Activated CD8-positive, alpha-beta memory T cell treated with anti-CD3 and anti-CD28 coated beads for 48 hours (primary cell): ENCODE results near the gene SETD6.
"Not testable (repeated sequence)": the region's sequence is repeated elsewhere in the genome, so short reads cannot be mapped to it uniquely, and the experiment has no call there.

Experiments
- DNase-seq, 3 experiments: peaks; one replicate each; pipeline ENCODE4 v3.0.0-alpha.2; 2020; ENCODE audit warnings: low read depth in 2 of 3, low spot score in 2 of 3

SETD6 gene

GRCh38 chr16:58536278-58536677, 21.0 kb downstream of the SETD6 start:
- no peak for DNase-seq

- no peak for DNase-seq
Measured at GRCh38 chr16:58537124-58537906, 22.0 kb downstream of the SETD6 start.

DNA sequence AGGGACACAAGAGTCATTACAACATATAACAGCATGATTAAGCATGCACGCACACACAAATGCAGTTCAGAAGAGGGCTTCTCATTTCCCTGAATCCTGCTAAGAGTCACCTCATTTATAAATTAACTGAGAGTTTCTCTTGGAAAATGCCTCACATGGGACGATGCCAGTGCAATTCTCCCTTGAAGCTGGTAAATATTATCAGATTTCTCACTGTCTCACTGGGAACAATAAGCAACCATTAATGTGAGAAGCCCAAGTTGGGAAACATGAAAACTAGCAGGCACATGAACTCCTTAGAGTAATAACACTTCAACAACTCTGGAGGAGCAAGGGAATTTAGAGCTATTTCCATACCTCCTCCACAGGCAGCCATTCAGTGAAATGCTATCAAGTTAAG, 26.4 kb downstream of the SETD6 start:
- DNase-seq: no peak

DNA sequence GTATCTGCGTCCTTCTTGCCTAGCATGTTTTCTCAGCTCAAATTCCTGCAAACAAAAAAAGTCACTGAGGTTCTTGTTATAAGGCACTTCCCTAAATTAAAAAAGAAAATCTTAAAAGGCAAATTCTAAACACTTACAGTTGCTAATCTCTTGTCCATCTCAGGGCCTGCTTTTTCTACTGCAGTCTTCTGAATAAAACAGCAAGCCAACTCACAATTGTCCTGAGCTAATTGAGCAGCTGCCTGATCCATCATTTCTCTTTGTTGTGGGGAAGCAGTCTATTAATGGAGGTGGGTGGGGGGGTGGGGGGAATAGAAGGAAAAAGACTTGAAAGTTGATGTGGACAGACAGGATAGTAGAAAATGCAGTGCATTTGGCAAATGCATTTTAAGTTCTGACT, 27.0 kb downstream of the SETD6 start:
- no peak for DNase-seq

GRCh38 chr16:58543685-58544084, 28.4 kb downstream of the SETD6 start:
- DNase-seq: no peak

GRCh38 chr16:58548378-58548777, 33.1 kb downstream of the SETD6 start:
- DNase-seq: no peak

GRCh38 chr16:58551496-58551895, 36.2 kb downstream of the SETD6 start:
- no peak for DNase-seq

DNA sequence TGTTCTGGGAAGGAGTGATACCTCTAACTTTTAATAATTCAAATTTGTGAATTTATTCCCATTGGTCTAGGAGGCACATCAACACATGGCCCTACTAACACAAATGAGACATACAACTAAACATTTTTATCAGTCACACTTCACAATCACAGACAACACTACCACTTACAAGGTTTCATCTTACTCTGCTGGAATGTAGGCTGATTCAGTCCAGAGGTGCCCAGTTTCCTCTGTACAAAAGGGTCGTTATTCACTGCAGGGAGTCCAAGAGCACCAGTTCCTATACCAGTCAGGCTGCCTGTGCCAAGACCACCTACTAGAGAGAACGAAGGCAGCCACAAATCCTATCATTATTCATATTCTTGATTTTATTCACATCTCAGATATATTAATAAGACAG, 41.4 kb downstream of the SETD6 start:
- no peak for DNase-seq

DNA sequence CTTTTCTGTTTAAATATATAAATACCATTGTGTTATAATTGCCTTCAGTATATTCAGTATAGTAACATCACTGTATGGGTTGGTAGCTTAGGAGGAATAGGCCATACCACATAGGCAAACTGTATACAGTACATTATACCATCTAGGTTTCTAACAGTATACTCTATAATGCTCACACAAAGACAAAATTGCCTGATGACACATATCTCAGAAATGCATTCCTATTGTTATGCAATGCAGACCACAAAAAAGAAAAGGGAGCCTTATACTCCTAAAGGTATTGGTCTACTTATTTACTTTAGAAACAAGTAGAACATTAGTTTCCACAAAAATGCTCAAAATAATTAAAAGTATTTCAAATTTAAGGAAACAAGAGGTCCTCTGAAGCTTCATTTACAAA, 47.9 kb downstream of the SETD6 start:
- DNase-seq: no peak

DNA sequence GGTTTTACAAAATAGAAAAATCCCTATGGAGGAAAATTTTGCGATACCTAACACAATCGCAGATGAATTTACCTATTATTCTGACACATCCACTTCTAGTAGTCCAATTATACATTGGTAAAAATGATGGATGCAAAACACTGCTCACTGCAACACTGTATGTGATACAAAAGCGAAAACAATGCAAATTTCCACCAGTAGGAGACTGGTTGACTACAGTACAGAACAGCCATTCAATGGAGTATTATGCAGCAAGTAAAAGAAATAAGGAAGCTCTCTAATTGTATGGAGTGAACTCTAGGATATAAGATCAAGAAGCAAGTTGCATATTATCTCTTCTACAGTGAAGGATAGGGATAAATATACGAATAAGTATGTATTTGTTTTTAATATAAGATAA, 48.5 kb downstream of the SETD6 start:
- no peak for DNase-seq

DNA sequence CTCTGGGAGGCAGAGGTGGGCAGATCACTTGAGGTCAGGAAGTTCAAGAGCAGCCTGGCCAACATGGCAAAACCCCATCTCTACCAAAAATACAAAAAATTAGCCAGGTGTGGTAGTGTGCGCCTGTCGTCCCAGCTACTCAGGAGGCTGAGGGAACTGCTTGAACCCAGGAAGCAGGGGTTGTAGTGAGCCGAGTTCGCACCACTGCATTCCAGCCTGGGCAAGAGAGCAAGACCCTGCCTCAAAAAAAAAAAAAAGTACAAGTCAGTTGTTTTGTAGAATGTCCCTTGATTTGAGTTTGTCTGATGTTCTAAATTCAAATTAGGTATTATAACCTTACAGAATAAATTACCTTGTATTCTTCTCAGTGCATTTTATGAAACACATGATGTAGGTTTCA, 50.4 kb downstream of the SETD6 start:
- DNase-seq: not testable (repeated sequence)
